WTC11 (cell line): ENCODE data around the gene IRAG1. TPM values are rescaled to one million over a fixed set of nuclear protein-coding genes. Genes with fewer than 3 reads are reported as not detected.

ENCODE experiments used
- ATAC-seq: fragments of 200-7000 bp; cut with Tn5 transposase; 2 replicates; pipeline ENCODE4 v1.10.0; 2021; ENCODE audit warnings: mild to moderate bottlenecking, moderate library complexity
- CTCF ChIA-PET: fragments of 300-600 bp; sonication (Branson Sonifier 250); formaldehyde crosslinking; loops from one replicate; lab custom pipeline; 2021; ENCODE audit warnings: antibody characterized with exemption; lab: Charles Lee
- POLR2A ChIA-PET: fragments of 350-600 bp; sonication (Branson Sonifier 250); formaldehyde crosslinking; loops from one replicate; lab custom pipeline; 2021; ENCODE audit warnings: antibody characterized with exemption; lab: Charles Lee
- DNase-seq: peaks from one replicate; pipeline ENCODE4 v3.0.0; 2021; ENCODE audit warnings: low spot score
- H3K27ac Mint-ChIP-seq: 2 replicates; pipeline ENCODE4 v1.8.0; 2021; ENCODE audit warnings: mixed read lengths
- H3K27me3 Mint-ChIP-seq: 2 replicates; pipeline ENCODE4 v1.8.0; 2021; ENCODE audit warnings: low read depth, mild to moderate bottlenecking, moderate library complexity, mixed read lengths
- H3K36me3 Mint-ChIP-seq: 2 replicates; pipeline ENCODE4 v1.8.0; 2021; ENCODE audit warnings: mixed read lengths
- H3K4me1 Mint-ChIP-seq: 2 replicates; pipeline ENCODE4 v1.8.0; 2022; ENCODE audit warnings: mixed read lengths
- H3K4me3 Mint-ChIP-seq: 2 replicates; pipeline ENCODE4 v1.8.0; 2021; ENCODE audit warnings: mild to moderate bottlenecking, moderate library complexity, mixed read lengths
- H3K9me3 Mint-ChIP-seq: 2 replicates; pipeline ENCODE4 v1.8.0; 2021; ENCODE audit warnings: mixed read lengths
- ATF1 ChIP-seq: sonication (generic); formaldehyde crosslinking; IDR thresholded peaks from 2 replicates; pipeline ENCODE4 v1.8.1; 2023; ENCODE audit warnings: mild to moderate bottlenecking, moderate library complexity, missing genetic modification reagents
- CREB1 ChIP-seq: sonication (generic); formaldehyde crosslinking; IDR thresholded peaks from 2 replicates; pipeline ENCODE4 v1.8.0; 2023; ENCODE audit warnings: mild to moderate bottlenecking, missing genetic modification reagents
- EMX1 ChIP-seq: fragments of 250-450 bp; sonication (Bioruptor Pico); IDR thresholded peaks from 2 replicates; pipeline ENCODE4 v1.8.0; 2021; ENCODE audit warnings: mild to moderate bottlenecking
- IRF2 ChIP-seq: sonication (generic); formaldehyde crosslinking; IDR thresholded peaks from 2 replicates; pipeline ENCODE4 v1.8.0; 2022; ENCODE audit warnings: low read depth, missing genetic modification reagents, borderline replicate concordance
- MYBL2 ChIP-seq: sonication (generic); formaldehyde crosslinking; IDR thresholded peaks from 2 replicates; pipeline ENCODE4 v1.8.1; 2023; ENCODE audit warnings: mild to moderate bottlenecking, moderate library complexity, missing genetic modification reagents
- NFE2L1 ChIP-seq: sonication (generic); formaldehyde crosslinking; IDR thresholded peaks from 2 replicates; pipeline ENCODE4 v1.8.1; 2023; ENCODE audit warnings: missing genetic modification reagents
- NR1H2 ChIP-seq: sonication (generic); formaldehyde crosslinking; IDR thresholded peaks from 2 replicates; pipeline ENCODE4 v1.9.0; 2021; ENCODE audit warnings: mild to moderate bottlenecking, moderate library complexity, missing genetic modification reagents
- SMAD3 ChIP-seq: sonication (generic); formaldehyde crosslinking; IDR thresholded peaks from 2 replicates; pipeline ENCODE4 v1.8.0; 2022; ENCODE audit warnings: missing genetic modification reagents, mild to moderate bottlenecking, borderline replicate concordance
- SMAD4 ChIP-seq: sonication (generic); formaldehyde crosslinking; IDR thresholded peaks from 2 replicates; pipeline ENCODE4 v1.8.0; 2022; ENCODE audit warnings: mild to moderate bottlenecking, missing genetic modification reagents
- TCF7 ChIP-seq: sonication (generic); formaldehyde crosslinking; IDR thresholded peaks from 2 replicates; pipeline ENCODE4 v1.8.0; 2022; ENCODE audit warnings: mild to moderate bottlenecking, low read depth, missing genetic modification reagents, moderate library complexity
- ZNF423 ChIP-seq: fragments of 250-450 bp; sonication (Bioruptor Pico); IDR thresholded peaks from 2 replicates; pipeline ENCODE4 v2.1.2; 2022; ENCODE audit warnings: mild to moderate bottlenecking, moderate library complexity
- ZNF671 ChIP-seq: fragments of 250-450 bp; sonication (Bioruptor Pico); IDR thresholded peaks from 2 replicates; pipeline ENCODE4 v1.8.0; 2021; ENCODE audit warnings: mild to moderate bottlenecking
- total RNA-seq: library from RNA; stranded (reverse); gene quantifications from 3 replicates; pipeline ENCODE4 v1.2.3, GENCODE V29; 2021
- TF ChIP-seq, protein P1 (sequence below): sonication (generic); formaldehyde crosslinking; IDR thresholded peaks from 2 replicates; pipeline ENCODE4 v1.8.0; 2023; ENCODE audit warnings: mild to moderate bottlenecking, missing genetic modification reagents
- TF ChIP-seq, protein P2 (sequence below): sonication (generic); formaldehyde crosslinking; IDR thresholded peaks from 2 replicates; pipeline ENCODE4 v1.8.0; 2022; ENCODE audit warnings: missing genetic modification reagents
- TF ChIP-seq, protein P3 (sequence below): sonication (generic); formaldehyde crosslinking; IDR thresholded peaks from 2 replicates; pipeline ENCODE4 v1.8.1; 2022; ENCODE audit warnings: low read depth, missing genetic modification reagents, borderline replicate concordance
- TF ChIP-seq, protein P4 (sequence below): sonication (generic); formaldehyde crosslinking; IDR thresholded peaks from 2 replicates; pipeline ENCODE4 v1.8.1; 2022; ENCODE audit warnings: low read depth, mild to moderate bottlenecking, moderate library complexity, missing genetic modification reagents, borderline replicate concordance
- TF ChIP-seq, protein P5 (sequence below): sonication (generic); formaldehyde crosslinking; IDR thresholded peaks from 2 replicates; pipeline ENCODE4 v1.8.1; 2023; ENCODE audit warnings: mild to moderate bottlenecking, missing genetic modification reagents, moderate library complexity
- TF ChIP-seq, protein P6 (sequence below): fragments of 250-450 bp; sonication (Bioruptor Pico); IDR thresholded peaks from 2 replicates; pipeline ENCODE4 v2.1.2; 2022; ENCODE audit warnings: mild to moderate bottlenecking, moderate library complexity
- TF ChIP-seq, protein P7 (sequence below): fragments of 250-450 bp; sonication (Bioruptor Pico); IDR thresholded peaks from 2 replicates; pipeline ENCODE4 v1.8.0; 2021; ENCODE audit warnings: mild to moderate bottlenecking

Gene IRAG1
- total RNA-seq, 1 experiment from 2014 or later, result 2.8 TPM

DNA sequence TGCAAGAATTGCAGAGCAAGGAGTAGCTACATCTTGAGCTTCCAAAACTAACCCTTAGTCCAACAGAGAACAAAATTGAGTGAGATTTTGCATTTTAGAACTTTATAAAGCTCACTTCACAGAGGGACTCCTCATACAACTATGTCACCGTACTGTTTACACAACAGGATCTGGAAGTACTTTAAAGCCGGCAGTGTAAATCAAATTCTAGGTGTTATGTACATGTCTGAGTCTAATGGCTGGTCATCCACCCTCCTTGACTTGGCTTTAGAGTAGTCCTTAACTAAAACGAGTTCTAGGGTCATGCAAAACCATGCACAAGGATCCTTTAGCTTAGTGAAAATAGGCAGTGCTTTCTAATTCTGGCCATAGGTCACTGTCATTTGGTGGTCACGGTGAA, 23.5 kb downstream of the IRAG1 start:
- TF ChIP-seq SMAD4 (CRISPR knock-in tag) (no peak), ZNF671 (CRISPR knock-in tag) (no peak), CREB1 (CRISPR knock-in tag) (no peak), ZNF423 (CRISPR knock-in tag) (no peak), TCF7 (no peak), MYBL2 (CRISPR knock-in tag) (no peak), NFE2L1 (no peak), EMX1 (no peak), ATF1 (CRISPR knock-in tag) (no peak), IRF2 (CRISPR knock-in tag) (no peak), SMAD3 (CRISPR knock-in tag) (no peak), NR1H2 (CRISPR knock-in tag) (no peak)
- TF ChIP-seq, protein P1, sequence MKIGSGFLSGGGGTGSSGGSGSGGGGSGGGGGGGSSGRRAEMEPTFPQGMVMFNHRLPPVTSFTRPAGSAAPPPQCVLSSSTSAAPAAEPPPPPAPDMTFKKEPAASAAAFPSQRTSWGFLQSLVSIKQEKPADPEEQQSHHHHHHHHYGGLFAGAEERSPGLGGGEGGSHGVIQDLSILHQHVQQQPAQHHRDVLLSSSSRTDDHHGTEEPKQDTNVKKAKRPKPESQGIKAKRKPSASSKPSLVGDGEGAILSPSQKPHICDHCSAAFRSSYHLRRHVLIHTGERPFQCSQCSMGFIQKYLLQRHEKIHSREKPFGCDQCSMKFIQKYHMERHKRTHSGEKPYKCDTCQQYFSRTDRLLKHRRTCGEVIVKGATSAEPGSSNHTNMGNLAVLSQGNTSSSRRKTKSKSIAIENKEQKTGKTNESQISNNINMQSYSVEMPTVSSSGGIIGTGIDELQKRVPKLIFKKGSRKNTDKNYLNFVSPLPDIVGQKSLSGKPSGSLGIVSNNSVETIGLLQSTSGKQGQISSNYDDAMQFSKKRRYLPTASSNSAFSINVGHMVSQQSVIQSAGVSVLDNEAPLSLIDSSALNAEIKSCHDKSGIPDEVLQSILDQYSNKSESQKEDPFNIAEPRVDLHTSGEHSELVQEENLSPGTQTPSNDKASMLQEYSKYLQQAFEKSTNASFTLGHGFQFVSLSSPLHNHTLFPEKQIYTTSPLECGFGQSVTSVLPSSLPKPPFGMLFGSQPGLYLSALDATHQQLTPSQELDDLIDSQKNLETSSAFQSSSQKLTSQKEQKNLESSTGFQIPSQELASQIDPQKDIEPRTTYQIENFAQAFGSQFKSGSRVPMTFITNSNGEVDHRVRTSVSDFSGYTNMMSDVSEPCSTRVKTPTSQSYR (CRISPR knock-in tag), result no peak
- TF ChIP-seq, protein P2, sequence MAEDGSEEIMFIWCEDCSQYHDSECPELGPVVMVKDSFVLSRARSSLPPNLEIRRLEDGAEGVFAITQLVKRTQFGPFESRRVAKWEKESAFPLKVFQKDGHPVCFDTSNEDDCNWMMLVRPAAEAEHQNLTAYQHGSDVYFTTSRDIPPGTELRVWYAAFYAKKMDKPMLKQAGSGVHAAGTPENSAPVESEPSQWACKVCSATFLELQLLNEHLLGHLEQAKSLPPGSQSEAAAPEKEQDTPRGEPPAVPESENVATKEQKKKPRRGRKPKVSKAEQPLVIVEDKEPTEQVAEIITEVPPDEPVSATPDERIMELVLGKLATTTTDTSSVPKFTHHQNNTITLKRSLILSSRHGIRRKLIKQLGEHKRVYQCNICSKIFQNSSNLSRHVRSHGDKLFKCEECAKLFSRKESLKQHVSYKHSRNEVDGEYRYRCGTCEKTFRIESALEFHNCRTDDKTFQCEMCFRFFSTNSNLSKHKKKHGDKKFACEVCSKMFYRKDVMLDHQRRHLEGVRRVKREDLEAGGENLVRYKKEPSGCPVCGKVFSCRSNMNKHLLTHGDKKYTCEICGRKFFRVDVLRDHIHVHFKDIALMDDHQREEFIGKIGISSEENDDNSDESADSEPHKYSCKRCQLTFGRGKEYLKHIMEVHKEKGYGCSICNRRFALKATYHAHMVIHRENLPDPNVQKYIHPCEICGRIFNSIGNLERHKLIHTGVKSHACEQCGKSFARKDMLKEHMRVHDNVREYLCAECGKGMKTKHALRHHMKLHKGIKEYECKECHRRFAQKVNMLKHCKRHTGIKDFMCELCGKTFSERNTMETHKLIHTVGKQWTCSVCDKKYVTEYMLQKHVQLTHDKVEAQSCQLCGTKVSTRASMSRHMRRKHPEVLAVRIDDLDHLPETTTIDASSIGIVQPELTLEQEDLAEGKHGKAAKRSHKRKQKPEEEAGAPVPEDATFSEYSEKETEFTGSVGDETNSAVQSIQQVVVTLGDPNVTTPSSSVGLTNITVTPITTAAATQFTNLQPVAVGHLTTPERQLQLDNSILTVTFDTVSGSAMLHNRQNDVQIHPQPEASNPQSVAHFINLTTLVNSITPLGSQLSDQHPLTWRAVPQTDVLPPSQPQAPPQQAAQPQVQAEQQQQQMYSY, result no peak
- TF ChIP-seq, protein P3, sequence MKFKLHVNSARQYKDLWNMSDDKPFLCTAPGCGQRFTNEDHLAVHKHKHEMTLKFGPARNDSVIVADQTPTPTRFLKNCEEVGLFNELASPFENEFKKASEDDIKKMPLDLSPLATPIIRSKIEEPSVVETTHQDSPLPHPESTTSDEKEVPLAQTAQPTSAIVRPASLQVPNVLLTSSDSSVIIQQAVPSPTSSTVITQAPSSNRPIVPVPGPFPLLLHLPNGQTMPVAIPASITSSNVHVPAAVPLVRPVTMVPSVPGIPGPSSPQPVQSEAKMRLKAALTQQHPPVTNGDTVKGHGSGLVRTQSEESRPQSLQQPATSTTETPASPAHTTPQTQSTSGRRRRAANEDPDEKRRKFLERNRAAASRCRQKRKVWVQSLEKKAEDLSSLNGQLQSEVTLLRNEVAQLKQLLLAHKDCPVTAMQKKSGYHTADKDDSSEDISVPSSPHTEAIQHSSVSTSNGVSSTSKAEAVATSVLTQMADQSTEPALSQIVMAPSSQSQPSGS, result no peak
- TF ChIP-seq, protein P4, sequence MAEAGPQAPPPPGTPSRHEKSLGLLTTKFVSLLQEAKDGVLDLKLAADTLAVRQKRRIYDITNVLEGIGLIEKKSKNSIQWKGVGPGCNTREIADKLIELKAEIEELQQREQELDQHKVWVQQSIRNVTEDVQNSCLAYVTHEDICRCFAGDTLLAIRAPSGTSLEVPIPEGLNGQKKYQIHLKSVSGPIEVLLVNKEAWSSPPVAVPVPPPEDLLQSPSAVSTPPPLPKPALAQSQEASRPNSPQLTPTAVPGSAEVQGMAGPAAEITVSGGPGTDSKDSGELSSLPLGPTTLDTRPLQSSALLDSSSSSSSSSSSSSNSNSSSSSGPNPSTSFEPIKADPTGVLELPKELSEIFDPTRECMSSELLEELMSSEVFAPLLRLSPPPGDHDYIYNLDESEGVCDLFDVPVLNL (CRISPR knock-in tag), result no peak
- TF ChIP-seq, protein P5, sequence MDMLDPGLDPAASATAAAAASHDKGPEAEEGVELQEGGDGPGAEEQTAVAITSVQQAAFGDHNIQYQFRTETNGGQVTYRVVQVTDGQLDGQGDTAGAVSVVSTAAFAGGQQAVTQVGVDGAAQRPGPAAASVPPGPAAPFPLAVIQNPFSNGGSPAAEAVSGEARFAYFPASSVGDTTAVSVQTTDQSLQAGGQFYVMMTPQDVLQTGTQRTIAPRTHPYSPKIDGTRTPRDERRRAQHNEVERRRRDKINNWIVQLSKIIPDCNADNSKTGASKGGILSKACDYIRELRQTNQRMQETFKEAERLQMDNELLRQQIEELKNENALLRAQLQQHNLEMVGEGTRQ (CRISPR knock-in tag), result no peak
- TF ChIP-seq, protein P6, sequence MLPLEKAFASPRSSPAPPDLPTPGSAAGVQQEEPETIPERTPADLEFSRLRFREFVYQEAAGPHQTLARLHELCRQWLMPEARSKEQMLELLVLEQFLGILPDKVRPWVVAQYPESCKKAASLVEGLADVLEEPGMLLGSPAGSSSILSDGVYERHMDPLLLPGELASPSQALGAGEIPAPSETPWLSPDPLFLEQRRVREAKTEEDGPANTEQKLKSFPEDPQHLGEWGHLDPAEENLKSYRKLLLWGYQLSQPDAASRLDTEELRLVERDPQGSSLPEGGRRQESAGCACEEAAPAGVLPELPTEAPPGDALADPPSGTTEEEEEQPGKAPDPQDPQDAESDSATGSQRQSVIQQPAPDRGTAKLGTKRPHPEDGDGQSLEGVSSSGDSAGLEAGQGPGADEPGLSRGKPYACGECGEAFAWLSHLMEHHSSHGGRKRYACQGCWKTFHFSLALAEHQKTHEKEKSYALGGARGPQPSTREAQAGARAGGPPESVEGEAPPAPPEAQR, result no peak
- TF ChIP-seq, protein P7, sequence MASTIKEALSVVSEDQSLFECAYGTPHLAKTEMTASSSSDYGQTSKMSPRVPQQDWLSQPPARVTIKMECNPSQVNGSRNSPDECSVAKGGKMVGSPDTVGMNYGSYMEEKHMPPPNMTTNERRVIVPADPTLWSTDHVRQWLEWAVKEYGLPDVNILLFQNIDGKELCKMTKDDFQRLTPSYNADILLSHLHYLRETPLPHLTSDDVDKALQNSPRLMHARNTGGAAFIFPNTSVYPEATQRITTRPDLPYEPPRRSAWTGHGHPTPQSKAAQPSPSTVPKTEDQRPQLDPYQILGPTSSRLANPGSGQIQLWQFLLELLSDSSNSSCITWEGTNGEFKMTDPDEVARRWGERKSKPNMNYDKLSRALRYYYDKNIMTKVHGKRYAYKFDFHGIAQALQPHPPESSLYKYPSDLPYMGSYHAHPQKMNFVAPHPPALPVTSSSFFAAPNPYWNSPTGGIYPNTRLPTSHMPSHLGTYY, result no peak
- POLR2A ChIA-PET, result no interaction called here
- no peak for DNase-seq
- no peak for ATAC-seq
- Mint-ChIP-seq H3K27me3 (no peaks in the 10 kb centered on the region), H3K4me1 (peaks cover 7% of the 10 kb centered on the region), H3K27ac (no peak overlapping the region), H3K36me3 (no peaks in the 10 kb centered on the region), H3K9me3 (no peaks in the 10 kb centered on the region), H3K4me3 (no peak overlapping the region)
- CTCF ChIA-PET, result interaction anchor here (1.1 to 1.5 kb wide), 2 partner anchors 16 to 46 kb away, joined by 3 to 5 read pairs; no protein-coding TSS in a partner anchor
